HEK293 (cell line): ENCODE measurements around the gene TRPV6.

Source experiments
- CTCF ChIA-PET: fragments of 350-600 bp; formaldehyde crosslinking; extraction: SDS; loops from one replicate; lab custom pipeline; 2021; ENCODE audit warnings: antibody characterized with exemption; lab: Yijun Ruan, JAX
- POLR2A ChIA-PET: fragments of 300-600 bp; formaldehyde crosslinking; extraction: SDS; loops from one replicate; lab custom pipeline; 2020; ENCODE audit warnings: antibody characterized with exemption, inconsistent platforms; lab: Yijun Ruan, JAX
- H3K27ac ChIP-seq: fragments of 200-500 bp; sonication (Bioruptor generic); 2 replicates; pipeline ENCODE4 v1.5.1; 2014; ENCODE audit warnings: low read depth, low read length, control low read depth, inconsistent platforms; ENCODE audit errors: extremely low read depth
- H3K36me3 ChIP-seq, 2 experiments: fragments of 200-500 bp in 1 of 2; sonication (Bioruptor generic) in 1 of 2; 1 replicate in 1 of 2; 2 replicates in 1 of 2; pipeline ENCODE4 v1.5.1; 2014 to 2017; ENCODE audit warnings: inconsistent platforms in 2 of 2, low read length in 2 of 2; ENCODE audit not compliant: control insufficient read depth in 2 of 2, insufficient read depth in 1 of 2
- H3K4me1 ChIP-seq: fragments of 200-500 bp; sonication (Bioruptor generic); 2 replicates; pipeline ENCODE4 v1.5.1; 2014; ENCODE audit warnings: mild to moderate bottlenecking, low read length, inconsistent platforms; ENCODE audit not compliant: control insufficient read depth, insufficient read depth
- H3K4me3 ChIP-seq: 2 replicates; pipeline ENCODE4 v1.5.1; 2011; ENCODE audit warnings: low read depth, mild to moderate bottlenecking, control low read depth, low read length, moderate library complexity
- H3K9me3 ChIP-seq: fragments of 200-500 bp; sonication (Bioruptor generic); 2 replicates; pipeline ENCODE4 v1.5.1; 2014; ENCODE audit warnings: low read depth, low read length, inconsistent platforms; ENCODE audit not compliant: control insufficient read depth, insufficient read depth
- HOXD13 ChIP-seq: sonication (generic); formaldehyde crosslinking; IDR thresholded peaks from 2 replicates; pipeline ENCODE4 v1.8.0; 2022; ENCODE audit warnings: missing genetic modification reagents, borderline replicate concordance
- PRDM4 ChIP-seq: fragments of 450-650 bp; formaldehyde crosslinking; IDR thresholded peaks from 2 replicates; pipeline ENCODE4 v1.5.1; 2017; ENCODE audit warnings: missing biosample characterization, missing genetic modification characterization
- REST ChIP-seq: fragments of 450-650 bp; formaldehyde crosslinking; IDR thresholded peaks from 2 replicates; pipeline ENCODE4 v1.5.1; 2016; ENCODE audit warnings: missing biosample characterization, missing genetic modification characterization
- SP2 ChIP-seq: fragments of 450-650 bp; formaldehyde crosslinking; IDR thresholded peaks from 2 replicates; pipeline ENCODE4 v1.5.1; 2016; ENCODE audit warnings: missing biosample characterization, missing genetic modification characterization
- TRIM28 ChIP-seq: IDR thresholded peaks from 2 replicates; pipeline ENCODE4 v1.6.1; 2011; ENCODE audit warnings: low read length, control low read depth, borderline replicate concordance
- ZBTB8A ChIP-seq: fragments of 450-650 bp; formaldehyde crosslinking; IDR thresholded peaks from 2 replicates; pipeline ENCODE4 v1.5.1; 2016; ENCODE audit warnings: missing biosample characterization, missing genetic modification characterization
- ZFHX2 ChIP-seq: fragments of 450-650 bp; formaldehyde crosslinking; conservative IDR thresholded peaks from 2 replicates; pipeline ENCODE4 v1.5.1; 2016; ENCODE audit warnings: missing biosample characterization, missing genetic modification characterization
- ZNF114 ChIP-seq: fragments of 450-650 bp; formaldehyde crosslinking; IDR thresholded peaks from 2 replicates; pipeline ENCODE4 v1.5.0; 2017; ENCODE audit warnings: missing biosample characterization, missing genetic modification characterization
- ZNF16 ChIP-seq: fragments of 450-650 bp; formaldehyde crosslinking; IDR thresholded peaks from 2 replicates; pipeline ENCODE4 v1.5.1; 2016; ENCODE audit warnings: low read depth, missing biosample characterization, missing genetic modification characterization
- ZNF302 ChIP-seq: fragments of 450-650 bp; formaldehyde crosslinking; IDR thresholded peaks from 2 replicates; pipeline ENCODE4 v1.5.1; 2016; ENCODE audit warnings: missing biosample characterization, missing genetic modification characterization, low read depth
- ZNF394 ChIP-seq: fragments of 450-650 bp; formaldehyde crosslinking; IDR thresholded peaks from 2 replicates; pipeline ENCODE4 v1.5.1; 2016; ENCODE audit warnings: missing biosample characterization, missing genetic modification characterization, mild to moderate bottlenecking, moderate library complexity, borderline replicate concordance
- ZNF513 ChIP-seq: fragments of 450-650 bp; IDR thresholded peaks from 2 replicates; pipeline ENCODE4 v1.5.1; 2018; ENCODE audit warnings: missing biosample characterization, missing genetic modification characterization
- ZNF548 ChIP-seq: fragments of 450-650 bp; formaldehyde crosslinking; IDR thresholded peaks from 2 replicates; pipeline ENCODE4 v1.5.1; 2016; ENCODE audit warnings: missing biosample characterization, missing genetic modification characterization
- ZNF561 ChIP-seq: fragments of 450-650 bp; IDR thresholded peaks from 2 replicates; pipeline ENCODE4 v1.5.1; 2018; ENCODE audit warnings: missing biosample characterization, missing genetic modification characterization, borderline replicate concordance
- ZNF580 ChIP-seq: fragments of 450-650 bp; formaldehyde crosslinking; IDR thresholded peaks from 2 replicates; pipeline ENCODE4 v1.5.1; 2016; ENCODE audit warnings: missing biosample characterization, missing genetic modification characterization
- ZNF768 ChIP-seq: fragments of 450-650 bp; formaldehyde crosslinking; IDR thresholded peaks from 2 replicates; pipeline ENCODE4 v1.5.1; 2018; ENCODE audit warnings: missing biosample characterization, mild to moderate bottlenecking, missing genetic modification characterization
- ZSCAN18 ChIP-seq: fragments of 450-650 bp; formaldehyde crosslinking; IDR thresholded peaks from 2 replicates; pipeline ENCODE4 v1.5.1; 2016; ENCODE audit warnings: missing biosample characterization, missing genetic modification characterization
- ZSCAN23 ChIP-seq: fragments of 450-650 bp; formaldehyde crosslinking; IDR thresholded peaks from 2 replicates; pipeline ENCODE4 v1.5.1; 2016; ENCODE audit warnings: missing biosample characterization, missing genetic modification characterization

TRPV6 gene

GRCh38 chr7:142879060-142879459 lies 6.5 kb downstream of the TRPV6 start (continued):
- no peak for TF ChIP-seq ZBTB8A (tag by site-specific recombination)
- no peak for TF ChIP-seq ZSCAN23 (tag by site-specific recombination)
- TF ChIP-seq ZFHX2 (tag by site-specific recombination): no peak

GRCh38 chr7:142878315-142878714 lies 7.2 kb downstream of the TRPV6 start:
- H3K4me3 ChIP-seq: no peak overlapping the region
- ChIA-PET CTCF (interaction anchor here (3.3 to 5.0 kb wide), 2 partner anchors 124 to 338 kb away, joined by 57 to 75 read pairs; no protein-coding TSS in a partner anchor), POLR2A (no interaction called here)
- no peaks in the 10 kb centered on the region for H3K36me3 ChIP-seq
- no peaks in the 10 kb centered on the region for H3K4me1 ChIP-seq
- H3K9me3 ChIP-seq: no peaks in the 10 kb centered on the region
- TF ChIP-seq ZNF394 (tag by site-specific recombination) (no peak), ZNF768 (no peak), REST (tag by site-specific recombination) (no peak), ZSCAN18 (tag by site-specific recombination) (no peak), ZNF561 (no peak), ZNF302 (tag by site-specific recombination) (no peak), ZNF114 (tag by site-specific recombination) (no peak), ZNF16 (tag by site-specific recombination) (no peak), HOXD13 (no peak), SP2 (no peak), ZNF580 (tag by site-specific recombination) (no peak), ZNF513 (tag by site-specific recombination) (no peak), TRIM28 (no peak), PRDM4 (tag by site-specific recombination) (no peak), ZNF548 (tag by site-specific recombination) (no peak)
- H3K27ac ChIP-seq: no peak overlapping the region
